HG03378 (cell line): ENCODE results near the gene RIMKLB.
"Not testable (repeated sequence)": the region's sequence is repeated elsewhere in the genome, so short reads cannot be mapped to it uniquely, and the experiment has no call there.

Source experiments
- ATAC-seq: cut with Tn5 transposase; IDR thresholded peaks from one replicate; pipeline ENCODE4 v1.9.1; 2021; ENCODE audit warnings: mild to moderate bottlenecking, moderate library complexity; ENCODE audit not compliant: unreplicated experiment

Gene RIMKLB

DNA sequence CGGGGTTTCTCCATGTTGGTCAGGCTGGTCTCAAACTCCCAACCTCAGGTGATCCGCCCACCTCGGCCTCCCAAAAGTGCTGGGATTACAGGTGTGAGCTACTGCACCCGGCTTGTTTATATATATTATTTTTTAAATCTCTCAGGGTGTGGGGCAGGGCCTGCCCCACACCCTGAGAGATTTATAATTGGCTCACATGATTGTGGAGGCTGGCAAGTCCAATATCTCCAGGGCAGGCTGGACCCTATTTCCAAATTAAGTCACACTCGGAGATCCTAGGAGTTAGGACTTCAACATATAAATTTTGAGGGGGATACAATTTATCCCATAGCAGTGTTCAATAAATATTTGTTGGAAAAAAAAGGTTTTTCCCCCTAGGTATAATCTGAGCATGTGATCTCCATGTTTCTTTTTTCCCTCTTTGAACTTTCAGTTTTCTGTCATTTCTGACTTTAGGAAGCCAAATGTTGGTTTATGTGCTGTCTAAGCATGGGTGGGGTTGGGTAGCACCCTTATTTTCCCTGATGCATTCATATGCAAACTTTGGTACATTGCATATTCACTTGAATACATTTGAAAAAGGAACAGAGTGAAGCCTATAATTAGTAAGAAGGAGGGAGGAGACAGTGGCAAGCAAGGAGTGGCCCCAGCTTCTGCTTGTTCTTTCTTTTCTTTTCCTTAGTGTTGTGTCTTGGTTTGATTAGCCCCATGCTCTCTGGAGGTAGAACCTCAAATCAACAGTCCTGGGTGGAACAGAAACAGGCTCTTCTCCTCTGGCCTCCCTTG, 116.0 kb downstream of the RIMKLB start:
- no peak for ATAC-seq

DNA sequence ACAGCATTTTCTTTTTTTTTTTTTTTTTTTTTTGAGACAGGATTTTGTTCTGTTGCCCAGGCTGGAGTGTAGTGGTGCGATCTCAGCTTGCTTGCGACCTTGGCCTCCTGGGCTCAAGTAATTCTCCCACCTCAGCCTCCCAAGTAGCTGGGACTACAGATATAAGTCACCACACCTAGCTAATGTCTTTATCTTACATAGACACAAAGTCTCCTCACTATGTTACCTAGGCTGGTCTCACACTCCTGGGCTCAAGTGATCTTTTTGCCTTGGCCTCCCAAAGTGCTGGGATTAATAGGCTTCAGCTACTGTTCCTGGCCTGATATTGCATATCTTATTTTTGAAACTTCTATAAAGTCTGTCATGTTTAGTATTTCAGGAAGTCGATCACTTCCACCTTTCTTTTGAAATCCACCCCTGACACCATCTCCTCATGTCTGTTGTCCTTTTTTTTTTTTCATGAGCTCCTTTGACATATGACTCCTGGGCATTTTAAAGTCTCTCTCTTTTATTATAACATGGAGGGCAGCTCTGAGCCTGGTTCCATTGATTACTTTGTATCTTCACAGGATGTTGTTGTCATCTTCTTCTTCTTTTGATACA, 118.8 kb downstream of the RIMKLB start:
- no peak for ATAC-seq

DNA sequence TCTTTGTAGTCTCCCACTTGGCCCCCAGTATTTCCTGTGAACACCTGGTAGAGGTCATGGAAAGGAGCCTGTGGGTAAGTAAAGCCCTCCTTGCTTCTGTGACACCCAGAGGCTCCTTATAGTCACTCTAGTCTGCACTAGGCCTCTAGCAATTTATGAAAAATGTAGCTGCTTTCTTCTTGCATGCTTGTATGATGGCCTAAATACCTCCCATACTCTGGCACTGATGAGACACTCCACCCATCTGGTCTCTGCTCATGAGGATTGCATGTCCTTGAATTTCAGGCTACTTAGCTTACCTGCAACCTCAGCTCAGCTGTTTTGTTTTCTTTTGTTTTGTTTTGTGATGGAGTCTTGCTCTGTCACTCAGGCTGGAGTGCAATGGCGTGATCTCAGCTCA, 120.1 kb downstream of the RIMKLB start:
- ATAC-seq: no peak

DNA sequence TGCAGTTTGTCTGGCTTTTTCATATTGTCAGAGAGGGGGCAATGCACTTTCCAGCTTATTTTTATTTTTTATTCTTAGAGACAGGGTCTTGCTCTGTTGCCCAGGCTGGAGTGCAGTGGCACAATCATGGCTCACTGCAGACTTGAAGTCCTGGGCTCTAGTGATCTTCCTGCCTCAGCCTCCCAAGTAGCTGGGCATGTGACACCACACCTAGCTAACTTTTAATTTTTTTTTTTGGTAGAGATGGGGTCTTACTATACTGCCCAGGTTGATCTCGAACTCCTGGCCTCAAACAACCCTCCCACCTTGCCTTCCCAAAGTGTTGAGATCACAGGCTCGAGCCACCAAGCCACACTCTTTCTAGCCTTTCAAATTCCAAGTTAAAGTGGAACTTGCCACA, 120.7 kb downstream of the RIMKLB start:
- ATAC-seq: no peak

DNA sequence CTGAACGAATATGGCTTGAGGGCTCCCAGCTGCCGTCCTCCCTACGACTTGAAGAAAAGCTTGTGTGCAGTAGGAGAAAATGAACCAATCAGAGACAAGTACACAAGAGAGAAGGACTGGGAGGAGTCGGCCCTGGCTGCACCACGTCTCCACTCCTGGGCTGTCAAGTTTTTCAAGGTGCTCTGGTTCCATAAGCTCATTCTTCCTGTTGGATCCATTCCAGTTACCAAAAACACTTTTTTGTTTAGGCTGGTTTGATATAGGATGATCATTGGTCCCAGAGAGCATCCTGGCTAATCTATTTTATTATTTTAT, 121.8 kb downstream of the RIMKLB start:
- no peak for ATAC-seq

DNA sequence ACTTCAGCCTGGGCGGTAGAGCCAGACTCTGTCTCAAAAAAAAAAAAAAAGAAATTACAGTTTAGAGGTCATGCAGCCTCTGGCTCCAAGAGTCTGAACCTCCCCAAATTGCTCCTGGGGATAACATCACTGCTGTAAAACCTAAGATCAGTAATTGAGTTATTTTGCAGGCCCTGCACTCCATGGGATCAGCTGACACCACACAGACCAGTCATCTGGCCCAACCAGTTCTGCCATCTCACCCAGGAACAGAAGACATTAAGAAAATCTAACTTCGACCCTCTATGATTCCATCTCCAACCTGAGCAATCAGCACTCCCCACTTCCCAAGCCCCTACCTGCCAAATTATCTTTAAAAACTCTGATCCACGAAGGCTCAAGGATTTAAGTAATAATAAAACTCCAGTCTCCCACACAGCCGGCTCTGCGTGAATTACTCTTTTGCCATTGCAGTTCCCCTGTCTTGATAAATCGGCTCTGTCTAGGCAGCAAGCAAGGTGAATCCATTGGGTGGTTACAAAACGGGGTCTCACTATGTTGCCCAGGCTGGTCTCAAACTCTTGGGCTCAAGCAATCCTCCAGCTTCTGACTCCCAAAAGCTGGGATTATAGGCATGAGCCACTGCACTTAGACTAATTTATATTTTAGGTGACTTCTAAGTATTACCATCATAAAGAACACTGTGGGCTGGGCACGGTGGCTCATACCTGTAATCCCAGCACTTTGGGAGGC, 123.1 kb downstream of the RIMKLB start:
- not testable (repeated sequence) for ATAC-seq

DNA sequence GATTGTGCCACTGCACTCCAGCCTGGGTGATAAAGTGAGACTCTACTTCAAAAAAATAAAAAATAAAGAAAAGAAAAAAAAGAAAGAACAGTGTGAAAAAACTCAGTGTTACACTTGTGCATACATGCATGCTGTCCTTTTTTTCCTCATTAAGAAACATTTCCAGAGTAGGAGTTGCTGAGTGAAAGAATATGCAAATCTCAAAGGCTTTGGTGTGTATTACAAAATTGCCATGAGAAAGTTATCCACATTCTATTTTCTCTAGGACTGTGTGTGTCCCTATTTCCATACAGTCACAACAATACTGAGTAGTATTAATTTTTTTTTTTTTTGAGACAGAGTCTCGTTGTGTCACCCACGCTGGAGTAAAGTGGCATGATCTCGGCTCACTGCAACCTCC, 123.8 kb downstream of the RIMKLB start:
- no peak for ATAC-seq

DNA sequence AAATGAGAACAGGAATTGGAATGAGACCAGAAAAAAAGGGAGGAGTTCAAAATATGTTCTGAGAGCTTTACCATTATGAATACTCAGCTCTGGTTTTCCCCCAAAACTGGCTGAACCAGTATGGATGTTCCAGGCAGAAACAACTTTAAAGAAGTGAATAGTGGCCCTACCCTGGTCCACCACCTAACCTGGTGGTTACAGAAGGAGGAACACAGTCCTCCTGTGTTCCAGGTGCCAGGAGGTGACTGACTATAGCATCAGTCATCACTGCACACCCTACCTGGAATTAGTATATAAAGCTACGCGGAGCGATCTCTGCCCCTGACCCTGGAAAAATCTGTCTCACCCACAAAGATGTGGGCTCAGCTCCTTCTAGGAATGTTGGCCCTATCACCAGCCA, 124.5 kb downstream of the RIMKLB start, which contains the start of gene A2ML1:
TSS of gene A2ML1 (plus strand) at position 324 of the 400 bp plus-strand sequence. CDS start at position 355, 31 bp downstream.
- ATAC-seq: no peak

DNA sequence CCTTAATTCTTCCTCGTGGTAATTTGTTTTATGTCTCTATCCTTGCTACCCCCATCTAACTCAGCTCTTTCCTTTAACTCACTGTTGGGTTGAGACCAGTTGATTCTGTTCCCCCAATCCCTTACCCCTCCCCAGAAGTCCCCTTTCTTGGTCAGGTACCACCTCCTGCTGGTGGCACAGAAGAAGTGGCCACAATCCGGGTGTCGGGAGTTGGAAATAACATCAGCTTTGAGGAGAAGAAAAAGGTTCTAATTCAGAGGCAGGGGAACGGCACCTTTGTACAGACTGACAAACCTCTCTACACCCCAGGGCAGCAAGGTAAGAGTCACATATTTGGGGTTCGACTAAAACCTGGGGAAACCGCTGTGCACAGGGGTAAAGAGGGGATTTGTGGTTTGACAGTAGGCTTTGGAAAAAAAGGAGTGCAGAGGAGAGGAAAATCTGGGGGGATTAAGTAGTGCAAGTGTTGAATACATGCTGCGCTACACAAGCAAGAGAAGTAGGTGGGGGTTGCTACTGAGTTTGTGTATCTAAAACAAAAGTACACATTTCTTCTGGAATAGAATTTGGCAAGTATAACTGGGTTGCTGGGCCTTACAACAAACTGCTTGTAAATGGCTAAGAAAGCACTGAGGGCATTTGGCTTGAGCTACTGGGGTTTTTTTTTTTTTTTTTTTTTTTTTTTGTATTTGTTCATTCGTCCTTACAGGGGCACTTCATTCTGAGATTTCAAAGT, 125.9 kb downstream of the RIMKLB start:
- ATAC-seq: no peak

DNA sequence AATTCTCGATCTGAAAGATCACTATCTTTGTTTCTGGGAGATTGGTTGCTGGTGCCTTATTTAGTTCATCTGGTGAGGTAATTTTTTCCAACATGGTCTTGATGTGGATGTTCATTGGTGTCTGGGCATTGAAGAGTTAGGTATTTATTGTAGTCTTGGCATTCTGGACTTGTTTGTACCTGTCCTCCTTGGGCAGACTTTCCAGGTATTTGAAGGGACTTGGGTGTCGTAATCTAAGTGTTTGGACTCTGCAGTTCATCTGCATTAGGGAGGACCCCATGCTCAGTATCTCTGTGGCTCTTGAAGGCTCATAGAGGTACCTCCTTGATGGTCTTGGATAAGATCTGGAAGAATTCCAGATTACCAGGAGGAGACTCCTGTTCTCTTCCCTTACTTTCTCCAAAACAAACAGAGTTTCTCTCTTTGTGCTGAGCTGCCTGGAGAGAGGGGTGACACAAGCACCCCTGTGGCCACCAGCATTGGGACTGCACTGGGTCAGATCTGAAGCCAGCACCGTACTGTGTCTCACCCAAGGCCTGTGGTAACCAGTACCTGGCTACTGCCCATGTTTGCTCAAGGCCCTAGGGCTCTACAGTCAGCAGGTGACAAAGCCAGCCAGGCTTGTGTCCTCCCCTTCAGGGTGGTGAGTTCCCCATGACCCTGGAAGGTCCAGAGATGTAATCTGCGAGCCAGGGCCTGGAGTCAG, 129.9 kb downstream of the RIMKLB start:
- ATAC-seq: no peak

DNA sequence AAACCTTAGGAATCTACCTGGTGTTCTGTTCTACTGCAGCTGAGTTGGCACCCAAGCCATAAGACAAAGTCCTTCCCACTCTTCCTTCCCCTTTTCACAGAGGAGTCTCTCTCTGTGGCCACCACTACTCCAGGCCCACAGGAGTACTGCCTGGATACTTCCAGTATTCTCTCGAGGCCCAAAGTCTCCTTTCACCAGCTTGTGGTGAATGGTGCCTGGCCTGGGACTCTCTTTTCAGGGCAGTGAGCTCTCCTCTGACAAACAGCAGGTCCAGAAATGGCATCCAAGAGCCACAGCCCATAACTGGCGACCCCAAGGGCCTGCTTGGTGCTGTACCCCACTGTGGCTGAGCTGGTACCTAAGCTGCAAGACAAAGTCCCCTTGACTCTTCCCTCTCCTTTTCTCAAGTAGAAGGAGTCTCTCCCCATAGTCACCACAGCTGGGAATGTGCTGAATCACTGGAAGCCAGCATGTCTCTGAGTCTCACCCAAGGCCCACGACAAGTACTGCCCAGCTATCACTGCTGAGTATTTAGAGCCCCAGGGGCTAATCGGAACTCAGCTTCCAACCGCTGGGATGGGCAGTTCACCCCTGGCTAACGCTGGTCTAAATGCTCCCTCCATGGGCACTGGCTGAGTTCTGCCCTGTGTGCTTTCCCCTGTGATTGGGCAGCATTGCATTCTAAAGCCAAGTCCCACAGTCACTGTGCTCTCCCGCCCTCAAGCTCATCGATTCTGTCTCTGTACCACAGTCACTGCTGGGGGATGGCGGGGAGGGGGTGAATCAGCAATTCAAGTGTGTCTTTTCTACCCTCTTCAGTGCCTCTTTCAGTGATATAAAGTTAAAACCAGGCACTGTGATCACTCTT, 130.7 kb downstream of the RIMKLB start:
- no peak for ATAC-seq

DNA sequence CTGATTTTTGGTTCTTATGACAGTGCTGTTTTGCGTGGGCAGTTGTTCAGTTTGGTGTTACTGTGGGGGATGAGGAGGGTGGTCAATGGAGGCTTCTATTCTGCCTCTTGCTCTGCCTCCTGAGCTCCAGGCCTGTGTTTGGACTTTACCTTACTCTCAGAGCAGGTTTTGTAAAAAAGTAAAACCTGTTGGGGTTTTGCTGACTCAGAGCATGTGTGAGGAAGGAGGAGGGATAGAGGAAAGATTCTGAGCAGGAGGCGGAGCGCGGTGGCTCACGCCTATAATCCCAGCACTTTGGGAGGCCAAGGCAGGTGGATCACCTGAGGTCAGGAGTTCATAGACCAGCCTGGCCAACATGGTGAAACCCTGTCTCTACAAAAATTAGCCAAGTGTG, 131.3 kb downstream of the RIMKLB start:
- ATAC-seq: no peak

DNA sequence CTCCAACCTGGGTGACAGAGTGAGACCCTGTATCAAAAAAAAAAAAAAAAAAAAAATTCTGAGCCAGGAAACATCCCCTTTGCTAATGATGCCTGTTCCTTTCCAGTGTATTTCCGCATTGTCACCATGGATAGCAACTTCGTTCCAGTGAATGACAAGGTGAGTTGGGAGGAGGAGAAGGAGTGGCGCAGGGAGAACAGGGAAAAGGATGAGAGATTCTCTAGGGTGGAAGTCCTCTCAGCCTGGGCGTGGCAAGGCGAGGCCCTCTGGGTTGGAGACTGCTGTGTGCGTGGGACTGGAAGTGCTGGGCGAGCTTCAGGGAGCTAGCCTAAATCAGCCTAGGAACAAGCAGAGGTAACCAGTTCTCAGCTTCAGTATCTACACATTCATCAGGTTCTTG, 131.8 kb downstream of the RIMKLB start:
- no peak for ATAC-seq

DNA sequence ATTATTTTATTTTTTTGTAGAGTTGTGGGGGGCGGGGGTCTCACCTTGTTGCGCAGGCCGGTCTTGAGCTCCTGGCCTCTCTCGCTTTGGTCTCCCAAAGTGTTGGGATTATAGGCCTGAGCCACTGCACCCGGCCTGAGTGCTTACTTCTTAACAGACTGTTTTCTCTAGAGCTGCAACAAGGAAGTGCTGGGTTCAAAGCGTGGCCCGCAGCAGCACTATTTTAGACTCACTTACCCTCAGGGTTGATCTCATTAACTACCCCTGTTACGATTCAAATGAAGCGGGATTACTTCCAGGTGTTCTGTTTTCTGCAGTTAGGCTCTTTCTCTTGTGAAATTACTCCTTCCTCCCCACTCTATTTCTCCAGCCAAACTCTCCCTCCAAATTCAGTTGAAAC, 133.3 kb downstream of the RIMKLB start:
- no peak for ATAC-seq

DNA sequence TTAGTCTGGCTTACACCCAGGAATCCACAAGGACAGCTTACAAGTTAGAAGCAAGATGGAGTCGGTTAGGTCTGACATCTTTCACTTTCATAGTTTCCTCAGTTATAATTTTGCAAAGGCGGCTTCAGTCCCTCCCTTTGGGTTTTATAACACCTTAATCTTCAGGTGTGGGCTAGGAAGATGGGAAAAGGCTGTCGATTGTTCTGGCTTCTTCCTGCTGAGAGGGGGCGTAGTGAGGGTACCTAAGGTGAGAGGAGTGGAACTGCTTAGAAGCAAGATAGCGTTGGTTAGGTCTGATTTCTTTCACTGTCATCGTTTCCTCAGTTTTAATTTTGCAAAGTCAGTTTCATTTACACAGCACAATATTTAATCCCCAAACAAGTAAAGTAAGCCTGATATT, 134.7 kb downstream of the RIMKLB start:
- ATAC-seq: no peak
